IMR-90 (cell line): ENCODE results near the gene UCP3. TPM values are rescaled to one million over a fixed set of nuclear protein-coding genes. Genes with fewer than 3 reads are reported as not detected.

ENCODE experiments used
- ATAC-seq: fragments of 200-7000 bp; cut with Tn5 transposase; 2 replicates; pipeline ENCODE4 v1.9.1; 2020; ENCODE audit warnings: low read depth, mild to moderate bottlenecking, moderate library complexity
- BruUV-seq: library from RNA; stranded (reverse); fragments of 400-500 nt; replicated peaks from 2 replicates; lab custom pipeline; 2021; lab: Mats Ljungman, UMichigan
- CTCF ChIA-PET: fragments of 300-600 bp; formaldehyde crosslinking; extraction: SDS; loops from one replicate; lab custom pipeline; 2021; ENCODE audit warnings: antibody characterized with exemption; lab: Yijun Ruan, JAX
- POLR2A ChIA-PET: fragments of 300-600 bp; sonication (Branson Sonifier 250); formaldehyde crosslinking; loops from one replicate; lab custom pipeline; 2022; ENCODE audit warnings: antibody characterized with exemption; ENCODE audit not compliant: unreplicated experiment; lab: Charles Lee
- DNase-seq: peaks from one replicate; pipeline ENCODE4 v3.0.0; 2013
- H2AFZ ChIP-seq: replicated peaks from 2 replicates; pipeline ENCODE3; 2013; ENCODE audit warnings: low read length, mild to moderate bottlenecking; ENCODE audit not compliant: poor library complexity
- H2AK5ac ChIP-seq: 2 replicates; pipeline ENCODE4 v1.6.1; 2013; ENCODE audit warnings: low read depth, low read length, inconsistent platforms
- H2AK9ac ChIP-seq: replicated peaks from 2 replicates; pipeline ENCODE3; 2013; ENCODE audit warnings: mild to moderate bottlenecking, low read depth, low read length, moderate library complexity; ENCODE audit not compliant: poor library complexity
- H2BK120ac ChIP-seq: 2 replicates; pipeline ENCODE4 v1.6.1; 2013; ENCODE audit warnings: low read depth, low read length, inconsistent platforms
- H2BK15ac ChIP-seq: 3 replicates; pipeline ENCODE4 v1.6.1; 2013; ENCODE audit warnings: low read depth, low read length, inconsistent platforms
- H2BK20ac ChIP-seq: 2 replicates; pipeline ENCODE4 v1.6.1; 2013; ENCODE audit warnings: low read depth, mild to moderate bottlenecking, inconsistent platforms, low read length, moderate library complexity
- H2BK5ac ChIP-seq: 2 replicates; pipeline ENCODE4 v1.6.1; 2013; ENCODE audit warnings: mild to moderate bottlenecking, low read depth, low read length, inconsistent platforms; ENCODE audit not compliant: poor library complexity, severe bottlenecking
- H3K14ac ChIP-seq: replicated peaks from 2 replicates; pipeline ENCODE4 v1.6.1; 2013; ENCODE audit warnings: low read depth, low read length, inconsistent platforms
- H3K18ac ChIP-seq: 2 replicates; pipeline ENCODE4 v1.6.1; 2013; ENCODE audit warnings: low read depth, low read length, control low read depth
- H3K23ac ChIP-seq: 2 replicates; pipeline ENCODE4 v1.6.1; 2013; ENCODE audit warnings: low read depth, low read length, inconsistent platforms
- H3K27ac ChIP-seq: 2 replicates; pipeline ENCODE4 v1.5.1; 2013; ENCODE audit warnings: mild to moderate bottlenecking, control low read depth, low read length; ENCODE audit not compliant: insufficient read depth
- H3K27me3 ChIP-seq: 2 replicates; pipeline ENCODE4 v1.6.1; 2013; ENCODE audit warnings: low read length; ENCODE audit not compliant: control insufficient read depth, insufficient read depth
- H3K36me3 ChIP-seq: 2 replicates; pipeline ENCODE4 v1.6.1; 2013; ENCODE audit warnings: low read length, mixed read lengths; ENCODE audit not compliant: control insufficient read depth, insufficient read depth
- H3K4ac ChIP-seq: 2 replicates; pipeline ENCODE4 v1.6.1; 2013; ENCODE audit warnings: low read depth, low read length, inconsistent platforms
- H3K4me1 ChIP-seq: 2 replicates; pipeline ENCODE4 v1.6.1; 2013; ENCODE audit warnings: low read length, mixed read lengths; ENCODE audit not compliant: control insufficient read depth, insufficient read depth
- H3K4me2 ChIP-seq: 2 replicates; pipeline ENCODE4 v1.6.1; 2013; ENCODE audit warnings: low read depth, mild to moderate bottlenecking, control low read depth, low read length, moderate library complexity
- H3K4me3 ChIP-seq: 2 replicates; pipeline ENCODE4 v1.5.1; 2013; ENCODE audit warnings: low read depth, mild to moderate bottlenecking, control low read depth, low read length, moderate library complexity; ENCODE audit not compliant: insufficient read depth
- H3K56ac ChIP-seq: 2 replicates; pipeline ENCODE4 v1.6.1; 2013; ENCODE audit warnings: low read length, inconsistent platforms; ENCODE audit not compliant: insufficient read depth; ENCODE audit errors: extremely low read depth
- H3K79me1 ChIP-seq, 2 experiments: 2 replicates each; pipeline ENCODE4 v1.6.1; 2013; ENCODE audit warnings: low read length in 2 of 2, inconsistent platforms in 1 of 2, low read depth in 1 of 2
- H3K9ac ChIP-seq: 2 replicates; pipeline ENCODE4 v1.6.1; 2013; ENCODE audit warnings: low read depth, low read length, control low read depth
- H3K9me1 ChIP-seq: 2 replicates; pipeline ENCODE4 v1.6.1; 2013; ENCODE audit warnings: low read length, inconsistent platforms; ENCODE audit not compliant: insufficient read depth
- H3K9me3 ChIP-seq: 2 replicates; pipeline ENCODE4 v1.6.1; 2013; ENCODE audit warnings: low read length; ENCODE audit not compliant: control insufficient read depth, insufficient read depth
- H4K20me1 ChIP-seq: 2 replicates; pipeline ENCODE4 v1.6.1; 2013; ENCODE audit warnings: low read length, inconsistent platforms; ENCODE audit not compliant: insufficient read depth
- H4K5ac ChIP-seq: 2 replicates; pipeline ENCODE4 v1.6.1; 2013; ENCODE audit warnings: mild to moderate bottlenecking, low read depth, low read length, control low read depth
- H4K8ac ChIP-seq, 2 experiments: 2 replicates each; pipeline ENCODE4 v1.6.1; 2013; ENCODE audit warnings: low read depth in 2 of 2, low read length in 2 of 2, control low read depth in 1 of 2, inconsistent platforms in 1 of 2
- H4K91ac ChIP-seq: 2 replicates; pipeline ENCODE4 v1.6.1; 2013; ENCODE audit warnings: low read depth, low read length, inconsistent platforms; ENCODE audit not compliant: insufficient read depth
- FOS ChIP-seq: fragments of 150-350 bp; IDR thresholded peaks from 2 replicates; pipeline ENCODE4 v1.6.1; 2016; ENCODE audit warnings: low read depth, low read length
- MAZ ChIP-seq: IDR thresholded peaks from 2 replicates; pipeline ENCODE4 v1.6.1; 2012; ENCODE audit warnings: low read depth, mild to moderate bottlenecking, low read length, improper control_type of control experiment, moderate library complexity, borderline replicate concordance
- POLR2A ChIP-seq: IDR thresholded peaks from 2 replicates; pipeline ENCODE4 v1.6.1; 2012; ENCODE audit warnings: mild to moderate bottlenecking, low read depth, low read length
- WGBS, 2 experiments: methylation state at CpG; one replicate each; pipeline versions ENCODE4 v1.1.5 to v1.1.7; 2013; ENCODE audit warnings: missing lambda C conversion rate in 2 of 2; ENCODE audit not compliant: insufficient read length in 1 of 2; ENCODE audit errors: extremely low coverage in 2 of 2; 5-methylcytosine and 5-hydroxymethylcytosine counted together
- dilution Hi-C: fragments of 300-500 bp; cut with HindIII; formaldehyde crosslinking; loops from one replicate; pipeline ENCODE4 v1.14.3; 2018; ENCODE audit warnings: low sequenced_read_pairs; ENCODE audit not compliant: unreplicated experiment
- in situ Hi-C: fragments of 300-500 bp; cut with MboI; formaldehyde crosslinking; loops from 3 replicates; pipeline ENCODE4 v1.14.3; 2019; ENCODE audit warnings: low sequenced_read_pairs, inconsistent platforms, mixed read lengths
- intact Hi-C: fragments of 100-400 bp; cut with micrococcal nuclease; formaldehyde crosslinking; loops from 2 replicates; pipeline ENCODE4 v1.10.0; 2022
- polyA plus RNA-seq, 3 experiments: library from polyadenylated mRNA; depleted of rRNA; stranded (reverse); fragments of >200 nt; gene quantifications; 2 replicates each; pipeline ENCODE4 v1.2.3, GENCODE V29; 2012; ENCODE audit warnings: low replicate concordance in 1 of 3
- total RNA-seq: library from RNA; depleted of rRNA; stranded (reverse); fragments of >200 nt; gene quantifications from 2 replicates; pipeline ENCODE4 v1.2.3, GENCODE V29; 2012
- TF ChIP-seq, protein P1 (sequence below): fragments of 150-350 bp; IDR thresholded peaks from 2 replicates; pipeline ENCODE4 v1.6.1; 2017; ENCODE audit warnings: mild to moderate bottlenecking, antibody characterized with exemption, low read length, low read depth
- TF ChIP-seq, protein P2 (sequence below): conservative IDR thresholded peaks from 2 replicates; pipeline ENCODE4 v1.5.1; 2012; ENCODE audit warnings: mild to moderate bottlenecking, low read depth, low read length, improper control_type of control experiment

UCP3 gene
- total and polyA plus RNA-seq, 2 of the 4 experiments (the other 2 are of a cell fraction), result under 0.01 to 0.80 TPM

DNA sequence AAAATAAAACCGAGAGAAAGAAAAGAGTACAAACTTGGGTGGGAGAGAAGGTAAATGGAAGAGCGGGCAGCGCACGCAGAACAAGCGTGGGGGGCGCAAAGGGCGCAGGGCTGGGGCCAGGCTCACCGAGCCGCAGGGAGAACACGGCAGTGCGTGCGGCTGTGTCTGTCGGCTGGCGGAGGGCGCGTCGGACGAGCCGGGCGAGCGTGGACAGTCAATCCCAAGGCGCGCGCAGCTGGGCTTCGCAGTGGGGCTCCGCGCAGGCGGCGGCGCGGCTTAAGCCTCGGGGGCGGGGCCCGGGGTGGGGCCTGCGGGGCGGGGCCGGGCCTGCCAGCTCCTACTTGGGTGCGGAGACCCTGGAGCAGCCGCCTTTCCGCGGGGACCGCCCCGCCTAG is 26.3 kb downstream of the UCP3 start, which contains the start of gene UCP2:
UCP2 (minus strand) TSS at position 249 of the 395 bp plus-strand sequence. CDS start 4,465 bp downstream, outside the sequence.
- CTCF ChIA-PET, result interaction anchor here (0.9 kb wide), 1 partner anchor 12 kb away, joined by 3 read pairs; no protein-coding TSS in a partner anchor
- Histone ChIP-seq H2BK120ac (peak within 1 kb of the TSS; percentile 27; the same call in 1 of the 2 replicates), H3K27me3 (no peaks in the 10 kb centered on the region), H3K79me1 (0 out of 4 replicates have a peak, but pooled peaks cover 0 to 10% of the 10 kb centered on the region in 2 experiments), H3K56ac (peak within 1 kb of the TSS; percentile 25; the same call in 1 of the 2 replicates), H3K9ac (peak within 1 kb of the TSS; percentile 31; the same call in 1 of the 2 replicates), H2BK5ac (peak within 1 kb of the TSS; percentile 49), H4K20me1 (peaks cover 3% of the 10 kb centered on the region; the same call in 1 of the 2 replicates), H3K4me3 (peak within 1 kb of the TSS; percentile 58), H2AK5ac (peak within 1 kb of the TSS; percentile 16; the same call in 1 of the 2 replicates), H3K23ac (peak within 1 kb of the TSS; percentile 44; the same call in 1 of the 2 replicates), H3K9me3 (no peaks in the 10 kb centered on the region), H2AK9ac (peak within 1 kb of the TSS; percentile 94), H4K8ac (peak within 1 kb of the TSS; percentile 38 to 89), H2AFZ (peak within 1 kb of the TSS; percentile 99), H3K18ac (0 out of 2 replicates have a peak within 1 kb of the TSS, but pooled peaks have one; percentile 0), H4K91ac (peak within 1 kb of the TSS; percentile 91), H3K9me1 (peaks cover 9% of the 10 kb centered on the region; the same call in 1 of the 2 replicates), H2BK20ac (no peak within 1 kb of the TSS), H2BK15ac (peak within 1 kb of the TSS; percentile 63; the same call in 1 of the 3 replicates), H4K5ac (peak within 1 kb of the TSS; percentile 1; the same call in 1 of the 2 replicates), H3K4me2 (peak within 1 kb of the TSS; percentile 82), H3K27ac (peak within 1 kb of the TSS; percentile 29), H3K4me1 (no peaks in the 10 kb centered on the region; the same call in 1 of the 2 replicates), H3K4ac (peak within 1 kb of the TSS; percentile 59), H3K36me3 (no peaks in the 10 kb centered on the region), H3K14ac (peak within 1 kb of the TSS; percentile 54)
- TF ChIP-seq POLR2A (no peak), MAZ (no peak; the same call in 1 of the 2 replicates), FOS (no peak)
- TF ChIP-seq, protein P1, sequence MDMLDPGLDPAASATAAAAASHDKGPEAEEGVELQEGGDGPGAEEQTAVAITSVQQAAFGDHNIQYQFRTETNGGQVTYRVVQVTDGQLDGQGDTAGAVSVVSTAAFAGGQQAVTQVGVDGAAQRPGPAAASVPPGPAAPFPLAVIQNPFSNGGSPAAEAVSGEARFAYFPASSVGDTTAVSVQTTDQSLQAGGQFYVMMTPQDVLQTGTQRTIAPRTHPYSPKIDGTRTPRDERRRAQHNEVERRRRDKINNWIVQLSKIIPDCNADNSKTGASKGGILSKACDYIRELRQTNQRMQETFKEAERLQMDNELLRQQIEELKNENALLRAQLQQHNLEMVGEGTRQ, result no peak
- TF ChIP-seq, protein P2, sequence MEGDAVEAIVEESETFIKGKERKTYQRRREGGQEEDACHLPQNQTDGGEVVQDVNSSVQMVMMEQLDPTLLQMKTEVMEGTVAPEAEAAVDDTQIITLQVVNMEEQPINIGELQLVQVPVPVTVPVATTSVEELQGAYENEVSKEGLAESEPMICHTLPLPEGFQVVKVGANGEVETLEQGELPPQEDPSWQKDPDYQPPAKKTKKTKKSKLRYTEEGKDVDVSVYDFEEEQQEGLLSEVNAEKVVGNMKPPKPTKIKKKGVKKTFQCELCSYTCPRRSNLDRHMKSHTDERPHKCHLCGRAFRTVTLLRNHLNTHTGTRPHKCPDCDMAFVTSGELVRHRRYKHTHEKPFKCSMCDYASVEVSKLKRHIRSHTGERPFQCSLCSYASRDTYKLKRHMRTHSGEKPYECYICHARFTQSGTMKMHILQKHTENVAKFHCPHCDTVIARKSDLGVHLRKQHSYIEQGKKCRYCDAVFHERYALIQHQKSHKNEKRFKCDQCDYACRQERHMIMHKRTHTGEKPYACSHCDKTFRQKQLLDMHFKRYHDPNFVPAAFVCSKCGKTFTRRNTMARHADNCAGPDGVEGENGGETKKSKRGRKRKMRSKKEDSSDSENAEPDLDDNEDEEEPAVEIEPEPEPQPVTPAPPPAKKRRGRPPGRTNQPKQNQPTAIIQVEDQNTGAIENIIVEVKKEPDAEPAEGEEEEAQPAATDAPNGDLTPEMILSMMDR, result no peak
- in situ Hi-C loops (no loop called here), intact Hi-C loops (loop anchor here (10.0 kb wide), 1 partner anchor 332 kb away; the partner anchor contains the start of gene P4HA3), dilution Hi-C loops (no loop called here)
- WGBS, 2 experiments, result 0% methylated on average over 12 of the region's 43 CpGs; no CpG with 5 or more reads in 1 of the 2 experiments
- BruUV-seq, result no TSS peak
- peak; percentile 73 for DNase-seq
- ATAC-seq, result peak; percentile 94
- POLR2A ChIA-PET, result no interaction called here
